Heart right ventricle (tissue), 16 donors: ENCODE measurements around the gene CREBBP. TPM values are rescaled to one million over a fixed set of nuclear protein-coding genes. Genes with fewer than 3 reads are reported as not detected.

Experiments used
- ATAC-seq, 8 donors: fragments of 200-7000 bp; cut with Tn5 transposase; one replicate each; pipeline ENCODE4 v1.9.1; 2020; ENCODE audit warnings: mild to moderate bottlenecking in 8 of 8, moderate library complexity in 8 of 8, moderate number of reproducible peaks in 1 of 8
- DNase-seq, 2 donors: peaks; one replicate each; pipeline ENCODE4 v3.0.0-alpha.2; 2020
- H3K27ac ChIP-seq, 10 donors: fragments of 200-600 bp; sonication (generic) in 2 of 10; one replicate each; pipeline versions ENCODE4 v1.5.0 to v1.8.0; 2020 to 2022; ENCODE audit warnings: mild to moderate bottlenecking in 3 of 10
- H3K27me3 ChIP-seq, 7 donors: fragments of 200-600 bp; one replicate each; pipeline ENCODE4 v1.8.0; 2021 to 2022; ENCODE audit warnings: mild to moderate bottlenecking in 2 of 7
- H3K36me3 ChIP-seq, 9 donors: fragments of 200-600 bp; sonication (generic) in 1 of 9; one replicate each; pipeline versions ENCODE4 v1.5.0 to v1.8.0; 2020 to 2022; ENCODE audit warnings: mild to moderate bottlenecking in 2 of 9
- H3K4me1 ChIP-seq, 9 donors: fragments of 200-600 bp; sonication (generic) in 1 of 9; one replicate each; pipeline versions ENCODE4 v1.5.0 to v1.8.0; 2020 to 2022; ENCODE audit warnings: mild to moderate bottlenecking in 4 of 9
- H3K4me3 ChIP-seq, 10 donors: fragments of 200-600 bp; sonication (generic) in 2 of 10; one replicate each; pipeline versions ENCODE4 v1.5.0 to v1.8.0; 2020 to 2022; ENCODE audit warnings: mild to moderate bottlenecking in 7 of 10, moderate library complexity in 2 of 10
- H3K9me3 ChIP-seq, 11 donors: fragments of 200-600 bp in 10 of 11; sonication (generic) in 2 of 11; one replicate each; pipeline versions ENCODE4 v1.5.0 to v1.8.0; 2013 to 2022; ENCODE audit warnings: mild to moderate bottlenecking in 2 of 11, control low read depth in 1 of 11, moderate library complexity in 1 of 11
- CTCF ChIP-seq, 9 donors: fragments of 200-600 bp; sonication (generic) in 2 of 9; IDR thresholded peaks; one replicate each; pipeline versions ENCODE4 v1.5.0 to v1.8.0; 2021 to 2022; ENCODE audit warnings: antibody characterized with exemption in 9 of 9, mild to moderate bottlenecking in 5 of 9, moderate library complexity in 1 of 9
- WGBS, 2 donors: extraction: QIAGEN DNeasy Blood & Tissue Kit; methylation state at CpG; one replicate each; pipeline ENCODE4 v1.1.7; 2013; ENCODE audit warnings: inconsistent platforms in 1 of 2; 5-methylcytosine and 5-hydroxymethylcytosine counted together
- intact Hi-C, 10 donors: fragments of 100-400 bp; cut with DNase I; formaldehyde crosslinking; loops; one replicate each; pipeline versions ENCODE4 v1.11.1 to v1.14.2; 2022
- polyA plus RNA-seq, 2 donors: library from polyadenylated mRNA; stranded (reverse); fragments of 200-250 nt; gene quantifications; one replicate each; pipeline ENCODE4 v1.2.3, GENCODE V29; 2013
- total RNA-seq, 10 donors: library from RNA; stranded (reverse); fragmentation: NEBNext Ultra II Directional in 3 of 10; extraction: Animal tissue kit (Norgen Biotek cat#: 25700) in 3 of 10; gene quantifications; one replicate each; pipeline versions ENCODE4 v1.2.1 to v1.2.4, GENCODE V29; 2021 to 2023
- donor health status: Arrhythmogenic right ventricular cardiomyopathy.
- donor health status: ischemic (EF 13 %, LVEDD 7.1; RV severe dilation, severe dysfunction).
- donor health status: healthy with polysubstance abuse.
- donor health status: DM: no; HTN: yes; CAD: no.
- donor health status: DM: no; HTN: no; CAD: no.
- donor health status: ischemic (EF 25% LVEDD 6.9; RV normal size, moderate dysfunction).
- donor health status: ischemic (EF 25% LVEDD 5.7; RV mildly dilated, moderate dysfunction).
- donor health status: healthy.
- donor health status: DM: yes; HTN: yes; CAD: no.
- donor health status: Ischemic cardiomyopathy.
- donor health status: ischemic (EF 35%, LVEDD 5.7; RV mildly dilated, moderate dysfunction).
- donor health status: nonischemic (EF 11% LVEDD 7.7; RV severe dilation, severe dysfunction).
- donor health status: DM: yes; HTN: yes; CAD: no.
- donor health status: PGD.
- donor health status: ischemic (EF 29% LVEDD 5.4; RV normal size, mild dysfunction).
- donor health status: nonischemic (EF 23%, LVEDD 6.1; RV moderate dilation, normal function).

The CREBBP gene
- total and polyA plus RNA-seq, 12 donors = 6.3 to 51.5 (median 41.0) TPM

GRCh38 chr16:3832668-3833067, 47.8 kb downstream of the CREBBP start:
- H3K36me3 ChIP-seq = peaks cover 0 to 28% (median 4%) of the 10 kb centered on the region in 9 donors
- no peaks in the 10 kb centered on the region for H3K27me3 ChIP-seq
- H3K27ac ChIP-seq = no peak overlapping the region
- ATAC-seq = no peak
- H3K9me3 ChIP-seq = peaks cover 0 to 21% (median 6%) of the 10 kb centered on the region in 11 donors
- TF ChIP-seq CTCF (IDR thresholded peaks at IDR 0.05) = no peak
- peaks cover 0 to 38% (median 17%) of the 10 kb centered on the region in 9 donors for H3K4me1 ChIP-seq
- intact Hi-C loops = no loop called here
- no peak for DNase-seq
- WGBS, 2 donors = 95 to 96% methylated on average over 4 of the region's 4 CpGs
- no peak overlapping the region for H3K4me3 ChIP-seq

GRCh38 chr16:3830625-3831254, 49.8 kb downstream of the CREBBP start:
- Histone ChIP-seq H3K4me1 (peaks cover 0 to 35% (median 13%) of the 10 kb centered on the region in 9 donors), H3K27ac (no peak overlapping the region), H3K27me3 (no peaks in the 10 kb centered on the region), H3K4me3 (no peak overlapping the region), H3K36me3 (peaks cover 0 to 23% (median 4%) of the 10 kb centered on the region in 9 donors), H3K9me3 (peaks cover 0 to 21% (median 6%) of the 10 kb centered on the region in 11 donors)
- DNase-seq (no peak), ATAC-seq (peak in 1 of 8 donors; percentile 54)
- 75 to 81% methylated on average over 9 of the region's 9 CpGs for WGBS, 2 donors
- intact Hi-C loops = no loop called here
- no peak for TF ChIP-seq CTCF (IDR thresholded peaks at IDR 0.05)

GRCh38 chr16:3829631-3830536, 50.6 kb downstream of the CREBBP start:
- ATAC-seq = no peak
- intact Hi-C loops = no loop called here
- 88 to 89% methylated on average over 6 of the region's 6 CpGs for WGBS, 2 donors

More at GRCh38 chr16:3829631-3830536, 50.6 kb downstream of the CREBBP start:
- peaks cover 0 to 23% (median 4%) of the 10 kb centered on the region in 9 donors for H3K36me3 ChIP-seq
- H3K4me1 ChIP-seq = peaks cover 0 to 44% (median 21%) of the 10 kb centered on the region in 9 donors
- H3K27ac ChIP-seq = no peak overlapping the region
- no peak for DNase-seq
- no peak overlapping the region for H3K4me3 ChIP-seq
- peaks cover 0 to 21% (median 6%) of the 10 kb centered on the region in 11 donors for H3K9me3 ChIP-seq
- no peaks in the 10 kb centered on the region for H3K27me3 ChIP-seq
- no peak for TF ChIP-seq CTCF (IDR thresholded peaks at IDR 0.05)
